Effector memory CD4-positive, alpha-beta T cell (primary cell): ENCODE data around the gene USP20.

Source experiments
- DNase-seq, 3 donors: peaks; one replicate each; pipeline ENCODE4 v3.0.0-alpha.2; 2020
- H3K27ac ChIP-seq: 2 replicates; pipeline ENCODE4 v1.7.0; 2013; ENCODE audit warnings: mild to moderate bottlenecking, low read length, moderate library complexity; ENCODE audit not compliant: insufficient read depth, poor library complexity, severe bottlenecking
- H3K27me3 ChIP-seq: replicated peaks from 2 replicates; pipeline ENCODE4 v1.7.0; 2013; ENCODE audit warnings: mild to moderate bottlenecking, low read length; ENCODE audit not compliant: insufficient read depth, control insufficient read depth, poor library complexity, severe bottlenecking
- H3K36me3 ChIP-seq: 2 replicates; pipeline ENCODE4 v1.7.0; 2013; ENCODE audit warnings: mild to moderate bottlenecking, low read length, moderate library complexity; ENCODE audit not compliant: control insufficient read depth, insufficient read depth
- H3K4me1 ChIP-seq: 2 replicates; pipeline ENCODE4 v1.7.0; 2013; ENCODE audit warnings: low read length, mild to moderate bottlenecking; ENCODE audit not compliant: control insufficient read depth, insufficient read depth, poor library complexity, severe bottlenecking
- H3K4me3 ChIP-seq: 2 replicates; pipeline ENCODE4 v1.7.0; 2013; ENCODE audit warnings: low read length, low read depth, mild to moderate bottlenecking; ENCODE audit not compliant: insufficient read depth, poor library complexity, severe bottlenecking
- H3K9me3 ChIP-seq: 2 replicates; pipeline ENCODE4 v1.7.0; 2013; ENCODE audit warnings: mild to moderate bottlenecking, low read length, moderate library complexity; ENCODE audit not compliant: control insufficient read depth

Gene USP20

DNA sequence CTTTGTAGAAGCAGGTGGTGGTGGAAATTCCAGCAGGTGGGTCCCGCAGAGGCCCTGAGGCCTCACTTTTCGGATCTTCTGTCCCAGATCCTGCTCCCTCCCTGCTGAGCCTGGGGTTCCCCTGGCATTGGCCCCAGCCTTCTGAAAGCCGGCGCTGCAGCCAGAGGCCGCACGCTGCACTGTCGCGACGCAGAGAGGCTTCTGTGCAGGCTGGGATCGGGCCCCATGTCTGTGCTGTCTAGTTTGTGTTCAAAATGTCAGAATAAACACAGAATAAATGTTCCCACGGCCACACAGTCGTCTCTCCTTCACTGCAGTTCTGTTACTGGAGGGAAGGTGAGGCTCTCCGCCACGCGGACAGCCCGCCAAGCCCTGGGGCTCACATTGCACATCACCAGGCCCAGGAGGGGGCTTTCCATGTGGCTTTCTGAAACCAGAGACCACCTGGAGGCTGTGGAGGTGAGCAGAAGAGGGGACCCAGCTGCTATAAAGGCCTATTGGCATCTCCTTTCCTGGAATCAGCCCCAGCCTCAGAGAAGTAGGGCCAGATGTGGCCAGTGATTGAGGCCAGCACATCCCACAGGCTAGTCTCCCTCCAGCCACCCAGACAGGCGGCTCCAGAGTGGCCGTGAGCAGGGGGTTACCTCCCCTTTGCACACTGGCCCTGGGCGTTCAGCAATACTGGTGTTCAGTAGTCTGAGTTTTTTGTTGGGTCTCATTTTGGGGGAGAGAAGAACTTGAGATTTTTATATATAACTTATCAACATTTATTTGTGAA lies 46.5 kb downstream of the USP20 start:
- H3K36me3 ChIP-seq = peaks cover 9% of the 10 kb centered on the region
- no peaks in the 10 kb centered on the region for H3K27me3 ChIP-seq
- H3K4me3 ChIP-seq = no peak overlapping the region
- no peak for DNase-seq
- no peak overlapping the region for H3K27ac ChIP-seq
- H3K9me3 ChIP-seq = no peaks in the 10 kb centered on the region
- peaks cover 31% of the 10 kb centered on the region for H3K4me1 ChIP-seq

DNA sequence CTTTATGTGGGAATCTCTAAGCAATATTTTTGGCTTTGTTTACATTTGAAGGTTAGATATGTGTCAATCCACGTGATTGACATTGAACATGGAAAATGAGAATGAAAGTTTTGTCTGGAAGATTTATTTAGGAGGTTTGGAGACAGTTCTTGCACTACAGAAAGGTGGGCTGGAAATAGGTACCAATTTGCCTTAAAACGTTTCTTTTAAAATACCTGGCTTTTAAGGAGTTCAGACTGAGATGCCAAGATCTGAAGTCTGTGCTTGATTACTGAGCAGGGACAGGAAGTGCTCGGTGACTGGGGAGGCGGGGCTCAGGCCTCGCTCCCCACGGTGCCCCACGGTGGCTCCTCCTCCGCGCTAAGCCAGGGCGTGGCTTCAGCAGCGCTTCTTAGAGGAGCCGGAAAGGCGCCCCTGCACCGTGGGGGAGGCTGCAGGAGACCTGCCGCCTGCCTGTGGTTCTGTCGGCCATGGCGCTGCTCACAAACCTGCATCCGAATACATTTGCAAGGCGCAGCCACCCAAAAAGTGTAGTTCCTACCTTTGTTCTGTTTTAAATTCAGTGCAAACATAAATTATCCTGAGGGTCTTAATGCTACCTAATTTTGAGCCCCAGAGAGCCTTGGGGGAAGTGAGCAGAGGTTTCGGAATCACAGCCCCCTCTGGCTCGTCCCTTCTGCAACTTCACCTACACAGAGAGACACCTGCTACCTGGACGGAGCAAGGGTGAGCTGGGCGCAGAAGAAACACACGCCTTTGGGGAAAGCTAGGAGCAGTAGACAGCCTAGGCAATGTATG lies 49.2 kb downstream of the USP20 start:
- H3K27ac ChIP-seq = peak overlapping the region; percentile 99
- H3K27me3 ChIP-seq = no peaks in the 10 kb centered on the region
- H3K9me3 ChIP-seq = no peaks in the 10 kb centered on the region
- H3K4me3 ChIP-seq = peak overlapping the region; percentile 60
- H3K36me3 ChIP-seq = peaks cover 9% of the 10 kb centered on the region
- DNase-seq = peak; percentile 90 to 92 (median 92)
- H3K4me1 ChIP-seq = peaks cover 50% of the 10 kb centered on the region

DNA sequence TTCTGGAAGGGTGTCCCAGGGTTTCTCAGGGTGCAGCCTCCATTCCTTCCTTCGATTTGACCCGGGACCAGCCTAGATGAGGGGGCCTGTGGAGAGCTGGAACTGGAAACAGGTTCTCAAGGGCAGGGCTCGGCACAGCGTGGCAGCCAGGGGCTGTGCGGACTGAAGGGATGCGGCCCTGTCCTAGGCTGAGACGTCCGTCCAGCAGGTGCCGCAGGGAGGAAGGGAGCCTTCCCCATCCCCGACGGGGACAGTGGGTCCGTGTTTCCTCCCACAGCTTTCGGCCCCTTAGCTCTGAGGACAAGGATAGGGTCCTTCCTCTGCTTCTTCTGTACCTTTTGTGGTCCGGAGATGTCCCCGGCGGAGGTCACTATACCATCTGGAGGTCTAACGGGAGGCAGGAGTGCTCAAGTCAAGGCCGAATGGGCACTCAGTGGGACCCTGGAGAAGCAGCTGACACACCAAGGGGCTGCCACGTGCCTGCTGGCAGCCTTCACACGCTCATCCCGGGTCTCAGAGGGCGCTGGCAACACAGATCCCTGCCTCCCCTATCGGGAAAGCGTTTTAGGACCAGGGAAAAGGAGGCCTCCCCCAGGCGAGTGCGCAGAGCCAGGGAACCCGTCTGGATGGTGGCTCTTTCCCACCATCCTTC lies 49.9 kb downstream of the USP20 start:
- Histone ChIP-seq H3K9me3 (no peaks in the 10 kb centered on the region), H3K27me3 (no peaks in the 10 kb centered on the region), H3K4me1 (peaks cover 57% of the 10 kb centered on the region), H3K36me3 (peaks cover 9% of the 10 kb centered on the region), H3K4me3 (peak overlapping the region; percentile 60), H3K27ac (peak overlapping the region; percentile 99)
- peak in 1 of 3 donors; percentile 33 for DNase-seq

DNA sequence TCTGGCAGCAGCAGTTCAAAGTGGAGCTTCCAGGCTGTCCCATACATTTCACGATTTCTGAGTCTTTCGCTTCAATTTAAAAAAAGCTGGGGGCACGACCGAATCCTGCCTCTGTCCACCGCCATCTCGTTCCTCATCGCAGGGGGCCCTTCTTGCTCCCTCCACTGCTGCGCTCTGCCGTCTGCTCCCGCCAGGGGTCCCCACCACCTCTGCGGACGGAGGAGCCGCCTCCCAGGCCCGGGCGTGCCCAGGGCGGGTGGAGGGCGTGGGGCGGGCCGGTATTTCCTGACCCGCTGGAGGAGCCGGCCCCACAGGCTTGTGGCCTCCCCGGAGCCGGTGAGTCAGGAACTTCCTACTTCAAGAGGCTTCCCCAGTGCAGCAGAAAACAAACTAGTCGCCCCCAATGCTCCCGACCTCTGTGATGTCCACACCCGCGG lies 50.4 kb downstream of the USP20 start:
- Histone ChIP-seq H3K27me3 (no peaks in the 10 kb centered on the region), H3K27ac (peak overlapping the region; percentile 99), H3K4me1 (peaks cover 59% of the 10 kb centered on the region), H3K4me3 (peak overlapping the region; percentile 60), H3K36me3 (peaks cover 9% of the 10 kb centered on the region), H3K9me3 (no peaks in the 10 kb centered on the region)
- peak; percentile 81 to 87 (median 83) for DNase-seq

DNA sequence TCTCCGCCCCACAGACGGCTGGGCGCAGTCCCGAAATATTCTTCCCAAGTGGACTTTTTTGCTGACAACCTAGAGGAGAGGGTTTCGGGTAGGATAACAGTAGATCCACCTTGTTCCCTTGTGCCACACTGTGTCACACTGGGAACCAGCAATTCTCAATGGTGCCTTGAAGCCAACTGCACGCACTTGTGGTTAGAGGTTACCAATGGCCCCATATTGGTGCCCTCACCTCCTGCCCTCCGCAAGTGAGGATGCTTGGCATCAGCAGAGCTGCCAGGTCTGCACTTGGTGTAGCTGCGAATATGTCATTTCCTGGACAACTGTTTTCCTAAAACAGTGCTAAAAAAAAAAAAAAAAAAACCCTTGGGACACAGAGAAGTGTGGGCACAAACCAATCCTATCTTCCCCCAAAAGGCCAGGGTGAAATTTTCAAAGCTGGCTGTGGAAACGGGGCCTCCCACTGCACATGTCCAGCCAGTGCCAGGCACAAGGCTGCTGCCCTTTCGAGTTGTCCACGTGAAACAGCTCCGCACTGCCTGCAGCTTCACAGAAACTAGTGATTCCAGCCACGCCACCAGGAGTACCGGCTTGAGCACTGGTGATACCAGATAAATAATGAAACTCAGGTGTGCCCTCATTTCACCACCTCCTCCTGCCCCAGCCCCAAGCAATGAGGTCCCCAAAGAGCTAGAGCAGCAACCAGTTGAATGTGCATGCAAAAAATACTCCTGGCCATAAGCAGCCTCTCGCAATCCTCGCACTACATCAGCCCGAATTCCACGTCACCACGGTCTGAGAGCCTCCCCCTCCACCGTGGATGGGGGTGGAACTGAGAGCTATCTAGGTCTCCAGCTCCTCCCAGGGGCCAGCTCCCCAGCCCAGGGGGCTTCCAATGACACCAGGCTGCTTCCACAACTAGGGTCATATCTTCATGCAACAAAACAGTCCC lies 51.2 kb downstream of the USP20 start:
- peak overlapping the region; percentile 99 for H3K27ac ChIP-seq

DNA sequence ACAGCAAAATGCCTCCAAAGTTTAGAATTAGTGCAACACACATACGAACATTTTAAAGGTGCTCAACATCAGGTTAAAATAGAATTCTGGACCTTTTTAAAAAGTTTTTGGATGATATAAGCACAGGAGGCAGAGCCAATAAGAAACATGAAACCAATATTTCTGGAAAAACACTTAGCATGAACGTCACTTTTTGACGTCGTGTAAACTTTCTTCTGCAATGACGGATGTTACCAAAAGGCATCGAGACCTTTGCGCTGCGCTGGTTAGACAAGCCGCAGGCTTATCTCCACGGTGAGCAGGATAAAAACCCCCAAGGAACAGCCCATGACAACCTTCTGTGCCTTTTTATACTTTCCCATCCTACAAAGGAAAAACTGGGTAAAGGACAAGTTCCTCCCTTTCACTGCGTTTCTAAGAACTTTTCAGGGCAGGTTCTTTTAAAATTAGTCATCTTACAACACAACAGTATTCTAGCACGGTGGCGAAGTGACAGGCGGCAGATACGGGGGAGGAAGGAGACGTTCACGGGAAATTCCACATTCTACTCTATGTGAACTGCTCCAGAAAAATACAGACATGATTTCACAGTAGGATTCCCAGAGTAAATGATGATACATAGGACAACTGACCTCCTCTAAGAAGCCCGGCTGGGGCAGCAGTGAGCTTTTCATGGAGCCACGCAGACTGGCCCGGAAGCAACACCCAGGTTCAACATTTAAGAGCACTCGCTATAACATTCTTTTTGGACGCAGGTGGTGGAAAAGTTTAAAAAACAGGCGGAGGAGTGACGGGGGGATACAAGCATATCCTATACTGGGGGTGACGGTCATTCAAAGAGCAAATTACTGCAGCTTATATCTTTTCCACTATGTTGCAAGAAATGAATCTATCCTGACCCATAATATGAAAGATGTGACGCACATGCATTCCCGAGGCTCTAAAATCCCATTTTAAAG lies 52.4 kb downstream of the USP20 start:
- Histone ChIP-seq H3K4me1 (peaks cover 78% of the 10 kb centered on the region), H3K27me3 (no peaks in the 10 kb centered on the region), H3K36me3 (no peaks in the 10 kb centered on the region), H3K27ac (peak overlapping the region; percentile 99), H3K9me3 (no peaks in the 10 kb centered on the region), H3K4me3 (peak overlapping the region; percentile 46)
- peak; percentile 69 to 72 (median 71) for DNase-seq

More for the DNA sequence above, 51.2 kb downstream of the USP20 start:
- Histone ChIP-seq H3K36me3 (peaks cover 9% of the 10 kb centered on the region), H3K9me3 (no peaks in the 10 kb centered on the region), H3K4me1 (peaks cover 67% of the 10 kb centered on the region), H3K4me3 (peak overlapping the region; percentile 60), H3K27me3 (no peaks in the 10 kb centered on the region)
- DNase-seq = peak; percentile 62 to 69 (median 68)

DNA sequence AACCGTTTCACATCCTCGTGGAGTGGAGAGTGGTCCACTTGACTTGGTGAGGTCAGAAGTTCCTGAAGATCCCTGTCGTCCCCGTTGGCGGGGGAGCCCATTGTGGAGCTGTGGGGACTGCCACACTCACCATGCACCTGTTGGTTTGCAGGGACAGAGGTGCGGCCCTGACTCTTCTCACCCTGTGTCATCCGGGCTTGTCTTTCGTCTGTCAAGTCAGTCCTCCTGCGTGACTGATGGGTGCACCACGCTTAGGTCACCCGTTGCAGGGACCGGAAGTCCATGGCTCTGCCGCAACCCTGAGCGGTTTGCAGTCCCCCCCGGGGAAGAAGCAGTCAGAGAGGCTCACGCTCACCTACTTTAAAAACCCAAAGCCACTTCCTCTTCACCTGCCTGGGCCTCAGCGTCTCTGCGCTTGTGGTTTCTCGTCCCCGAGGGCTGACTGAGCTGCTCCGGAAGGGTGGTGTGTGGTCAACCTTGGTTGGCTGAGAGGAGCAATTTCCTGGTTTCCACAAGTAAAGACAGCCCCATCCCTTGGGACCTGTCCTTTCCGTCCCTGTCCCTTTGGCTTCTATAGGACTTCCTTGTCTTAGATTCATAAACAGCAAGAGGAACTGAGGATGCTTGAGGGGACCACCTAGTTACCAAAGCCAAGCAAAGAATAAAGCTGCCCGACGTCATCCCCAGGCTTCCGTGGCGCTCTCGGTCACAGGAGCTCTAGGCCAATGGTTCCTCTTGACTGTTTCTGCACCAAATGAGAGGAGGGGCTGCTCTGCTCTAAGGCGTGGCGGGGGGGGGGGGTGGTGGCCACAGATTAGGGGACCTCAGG lies 53.2 kb downstream of the USP20 start:
- Histone ChIP-seq H3K36me3 (no peaks in the 10 kb centered on the region), H3K4me1 (peaks cover 84% of the 10 kb centered on the region), H3K27me3 (no peaks in the 10 kb centered on the region), H3K4me3 (peak overlapping the region; percentile 46), H3K27ac (peak overlapping the region; percentile 99), H3K9me3 (no peaks in the 10 kb centered on the region)
- peak; percentile 86 to 94 (median 94) for DNase-seq
